GM04503 (cell line): ENCODE measurements around the gene ZNF883.
"Not testable (repeated sequence)": the region's sequence is repeated elsewhere in the genome, so short reads cannot be mapped to it uniquely, and the experiment has no call there.

Experiments
- DNase-seq: peaks from one replicate; pipeline ENCODE4 v3.0.0-alpha.2; 2012; ENCODE audit warnings: low read depth

The ZNF883 gene

GRCh38 chr9:113011911-113012381, at the start of gene ZNF883:
Gene ZNF883 (minus strand): TSS chr9:113012192.
- DNase-seq = peak; percentile 1

GRCh38 chr9:113061072-113061850, 49.3 kb upstream of the ZNF883 start:
- DNase-seq = not testable (repeated sequence)

- DNase-seq = not testable (repeated sequence)
Measured at GRCh38 chr9:113059581-113060284, 47.7 kb upstream of the ZNF883 start.

GRCh38 chr9:113057193-113057592, 45.2 kb upstream of the ZNF883 start:
- no peak for DNase-seq

- DNase-seq = peak; percentile 78
Measured at GRCh38 chr9:113056191-113057106, 44.5 kb upstream of the ZNF883 start, which contains the start of gene ZFP37. Gene ZFP37 (minus strand): TSS chr9:113056724. CDS start chr9:113056688, 36 bp downstream.

- no peak for DNase-seq
Measured at GRCh38 chr9:113042884-113043657, 31.1 kb upstream of the ZNF883 start.

GRCh38 chr9:113026200-113026599, 14.2 kb upstream of the ZNF883 start:
- DNase-seq = no peak

- no peak for DNase-seq
Measured at GRCh38 chr9:113018247-113018646, 6.3 kb upstream of the ZNF883 start.

- no peak for DNase-seq
Measured at GRCh38 chr9:113012492-113012891, 500 bp upstream of the ZNF883 start.

GRCh38 chr9:113005777-113006176, 6.2 kb downstream of the ZNF883 start:
- no peak for DNase-seq

GRCh38 chr9:112997236-112997941, 14.6 kb downstream of the ZNF883 start:
- DNase-seq = no peak

GRCh38 chr9:112971415-112971814, 40.6 kb downstream of the ZNF883 start:
- DNase-seq = no peak

GRCh38 chr9:112970939-112971338, 41.1 kb downstream of the ZNF883 start:
- DNase-seq = no peak

- no peak for DNase-seq
Measured at GRCh38 chr9:112969730-112970129, 42.3 kb downstream of the ZNF883 start.

- DNase-seq = no peak
Measured at GRCh38 chr9:112955550-112955949, 56.4 kb downstream of the ZNF883 start.

- no peak for DNase-seq
Measured at GRCh38 chr9:112945620-112946208, 66.3 kb downstream of the ZNF883 start.

- no peak for DNase-seq
Measured at GRCh38 chr9:112939418-112939817, 72.6 kb downstream of the ZNF883 start.

GRCh38 chr9:112933696-112934095, 78.3 kb downstream of the ZNF883 start:
- DNase-seq = no peak

GRCh38 chr9:112925058-112925641, 86.8 kb downstream of the ZNF883 start:
- no peak for DNase-seq

- DNase-seq = no peak
Measured at GRCh38 chr9:112921549-112921948, 90.4 kb downstream of the ZNF883 start.
